Sigmoid colon (tissue), 7 donors: ENCODE results near the gene GPR39. TPM values are rescaled to one million over a fixed set of nuclear protein-coding genes. Genes with fewer than 3 reads are reported as not detected.

Experiments used
- DNase-seq: peaks from one replicate; pipeline ENCODE4 v3.0.0-alpha.2; 2019
- H3K27ac ChIP-seq, 4 donors: fragments of 200-600 bp; sonication (generic); one replicate each; pipeline ENCODE4 v1.5.1; 2016 to 2019; ENCODE audit warnings: mild to moderate bottlenecking in 1 of 4
- H3K27me3 ChIP-seq, 3 donors: fragments of 200-600 bp; sonication (generic); one replicate each; pipeline ENCODE4 v1.5.1; 2019; ENCODE audit warnings: mild to moderate bottlenecking in 1 of 3
- H3K36me3 ChIP-seq, 4 donors: fragments of 200-600 bp; sonication (generic); one replicate each; pipeline ENCODE4 v1.5.1; 2016 to 2019
- H3K4me1 ChIP-seq, 4 donors: fragments of 200-600 bp; sonication (generic); one replicate each; pipeline ENCODE4 v1.5.1; 2017 to 2019
- H3K4me3 ChIP-seq, 4 donors: fragments of 200-600 bp; sonication (generic); one replicate each; pipeline ENCODE4 v1.5.1; 2017 to 2019; ENCODE audit warnings: mild to moderate bottlenecking in 2 of 4, moderate library complexity in 1 of 4
- H3K9me3 ChIP-seq, 4 donors: fragments of 200-600 bp in 3 of 4; sonication (generic) in 3 of 4; one replicate each; pipeline versions ENCODE4 v1.5.1 to v1.6.1; 2013 to 2019
- CTCF ChIP-seq, 4 experiments: fragments of 450-650 bp in 3 of 4; fragments of 200-600 bp in 1 of 4; IDR thresholded peaks; one replicate each; pipeline ENCODE4 v1.5.1; 2016 to 2019; ENCODE audit warnings: antibody characterized with exemption in 4 of 4, mild to moderate bottlenecking in 3 of 4, moderate library complexity in 2 of 4
- EP300 ChIP-seq, 4 donors: sonication (generic); formaldehyde crosslinking; IDR thresholded peaks; one replicate each; pipeline ENCODE4 v1.6.1; 2017; ENCODE audit warnings: antibody characterized with exemption in 4 of 4
- POLR2A ChIP-seq, 2 donors: fragments of 450-650 bp; IDR thresholded peaks; one replicate each; pipeline ENCODE4 v1.6.1; 2016; ENCODE audit warnings: antibody characterized with exemption in 2 of 2, mild to moderate bottlenecking in 2 of 2, moderate library complexity in 2 of 2
- POLR2AphosphoS5 ChIP-seq, 4 donors: sonication (generic); formaldehyde crosslinking; IDR thresholded peaks; one replicate each; pipeline ENCODE4 v1.6.1; 2017; ENCODE audit warnings: antibody characterized with exemption in 4 of 4
- WGBS, 2 donors: extraction: QIAGEN DNeasy Blood & Tissue Kit; methylation state at CpG; one replicate each; pipeline ENCODE4 v1.1.7; 2013; 5-methylcytosine and 5-hydroxymethylcytosine counted together
- intact Hi-C: fragments of 100-400 bp; cut with DNase I; formaldehyde crosslinking; loops from one replicate; pipeline ENCODE4 v1.15.1; 2023
- polyA plus RNA-seq, 3 donors: library from polyadenylated mRNA; stranded (reverse); fragments of 200-250 nt; gene quantifications; one replicate each; pipeline ENCODE4 v1.2.3, GENCODE V29; 2013
- total RNA-seq, 4 donors: library from RNA; depleted of rRNA; stranded (reverse); fragments of >200 nt; gene quantifications; one replicate each; pipeline ENCODE4 v1.1.0, GENCODE V29; 2016
- donor health status: healthy with polysubstance abuse.
- donor health status: Bipolar disorder and iron deficiency.
- donor health status: healthy.

The GPR39 gene
- total and polyA plus RNA-seq, 7 donors = 0.28 to 7.7 (median 1.6) TPM; not detected in 1

GRCh38 chr2:132429941-132430573 lies 13.5 kb downstream of the GPR39 start:
- TF ChIP-seq POLR2AphosphoS5 (IDR thresholded peaks at IDR 0.05) (no peak), EP300 (IDR thresholded peaks at IDR 0.05) (no peak), POLR2A (IDR thresholded peaks at IDR 0.05) (no peak), CTCF (IDR thresholded peaks at IDR 0.05) (no peak)
- DNase-seq = no peak
- H3K36me3 ChIP-seq = no peaks in the 10 kb centered on the region
- H3K27ac ChIP-seq = no peak overlapping the region
- WGBS, 2 donors = 77 to 82% methylated on average over 2 of the region's 2 CpGs
- H3K9me3 ChIP-seq = peaks cover 0 to 4% (median 0%) of the 10 kb centered on the region in 4 donors
- intact Hi-C loops = no loop called here
- no peaks in the 10 kb centered on the region for H3K4me1 ChIP-seq
- H3K4me3 ChIP-seq = no peak overlapping the region
- no peaks in the 10 kb centered on the region for H3K27me3 ChIP-seq

GRCh38 chr2:132430895-132431294 lies 14.3 kb downstream of the GPR39 start:
- Histone ChIP-seq H3K27ac (no peak overlapping the region), H3K4me1 (no peaks in the 10 kb centered on the region), H3K27me3 (no peaks in the 10 kb centered on the region), H3K36me3 (no peaks in the 10 kb centered on the region), H3K9me3 (peaks cover 0 to 4% (median 0%) of the 10 kb centered on the region in 4 donors), H3K4me3 (no peak overlapping the region)
- TF ChIP-seq POLR2A (IDR thresholded peaks at IDR 0.05) (no peak), EP300 (IDR thresholded peaks at IDR 0.05) (no peak), POLR2AphosphoS5 (IDR thresholded peaks at IDR 0.05) (no peak), CTCF (IDR thresholded peaks at IDR 0.05) (no peak)
- no peak for DNase-seq
- intact Hi-C loops = no loop called here

GRCh38 chr2:132437852-132438669 lies 21.5 kb downstream of the GPR39 start:
- Histone ChIP-seq H3K4me3 (no peak overlapping the region), H3K9me3 (no peaks in the 10 kb centered on the region), H3K27ac (no peak overlapping the region), H3K4me1 (no peaks in the 10 kb centered on the region), H3K27me3 (no peaks in the 10 kb centered on the region), H3K36me3 (no peaks in the 10 kb centered on the region)
- DNase-seq = no peak
- 85 to 90% methylated on average over 5 of the region's 5 CpGs for WGBS, 2 donors
- intact Hi-C loops = no loop called here
- TF ChIP-seq CTCF (IDR thresholded peaks at IDR 0.05) (no peak), POLR2A (IDR thresholded peaks at IDR 0.05) (no peak), POLR2AphosphoS5 (IDR thresholded peaks at IDR 0.05) (no peak), EP300 (IDR thresholded peaks at IDR 0.05) (no peak)

GRCh38 chr2:132438691-132439090 lies 22.1 kb downstream of the GPR39 start:
- DNase-seq = no peak
- H3K27me3 ChIP-seq = no peaks in the 10 kb centered on the region
- intact Hi-C loops = no loop called here
- no peak overlapping the region for H3K4me3 ChIP-seq
- H3K9me3 ChIP-seq = no peaks in the 10 kb centered on the region
- no peaks in the 10 kb centered on the region for H3K4me1 ChIP-seq
- WGBS, 2 donors = 74 to 84% methylated on average over 4 of the region's 4 CpGs
- no peak overlapping the region for H3K27ac ChIP-seq
- H3K36me3 ChIP-seq = no peaks in the 10 kb centered on the region
- no peak for TF ChIP-seq CTCF (IDR thresholded peaks at IDR 0.05)
- no peak for TF ChIP-seq EP300 (IDR thresholded peaks at IDR 0.05)
- no peak for TF ChIP-seq POLR2AphosphoS5 (IDR thresholded peaks at IDR 0.05)
- no peak for TF ChIP-seq POLR2A (IDR thresholded peaks at IDR 0.05)
